Dermis blood vessel endothelial cell (primary cell): ENCODE data around the gene STAG1. TPM values are rescaled to one million over a fixed set of nuclear protein-coding genes. Genes with fewer than 3 reads are reported as not detected.
"Not testable (repeated sequence)": the region's sequence is repeated elsewhere in the genome, so short reads cannot be mapped to it uniquely, and the experiment has no call there.

Source experiments
- DNase-seq: peaks from one replicate; pipeline ENCODE4 v3.0.0; 2010
- total RNA-seq: library from RNA; depleted of rRNA; stranded (reverse); fragments of >200 nt; gene quantifications from 2 replicates; pipeline ENCODE4 v1.2.3, GENCODE V29; 2014

Gene STAG1
- total RNA-seq, 1 donor from 2014 or later = 45.8 TPM

DNA sequence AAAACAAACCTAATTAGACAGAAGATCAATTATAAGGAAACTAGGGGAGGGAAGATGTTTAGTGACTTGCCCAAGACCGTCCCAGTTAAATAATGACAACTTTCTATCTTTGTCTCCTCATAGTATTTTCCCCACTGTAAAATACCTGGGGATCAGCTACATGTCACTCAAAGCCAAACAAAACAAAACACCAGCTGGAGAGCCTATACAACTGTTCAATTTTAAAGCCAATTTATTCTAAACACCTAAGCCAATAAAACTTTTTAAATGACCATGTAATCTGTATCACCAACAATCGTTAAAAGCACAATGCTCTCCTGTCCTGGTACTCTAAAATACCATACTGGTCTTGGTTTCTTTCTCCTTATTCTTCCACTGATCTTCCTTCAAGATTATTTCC, 168.4 kb downstream of the STAG1 start:
- DNase-seq = no peak

DNA sequence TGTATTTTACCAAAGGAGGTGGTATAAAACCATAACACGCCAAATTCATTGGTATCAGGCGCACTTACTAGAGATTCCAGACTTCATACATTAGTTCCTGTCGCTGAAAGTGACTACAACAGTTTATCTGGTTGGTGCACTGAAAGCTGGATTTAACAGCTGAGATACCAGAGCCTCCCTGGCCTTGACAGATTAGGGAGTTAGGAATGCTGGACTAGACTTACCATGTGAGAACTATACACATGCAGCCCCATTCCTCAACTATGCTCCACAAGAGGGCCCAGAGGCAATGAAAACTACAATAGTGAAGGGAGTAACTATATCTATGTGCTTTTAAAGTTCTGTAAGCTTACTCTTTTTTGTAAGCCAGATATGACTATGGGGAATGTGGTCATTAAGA, 174.4 kb downstream of the STAG1 start:
- no peak for DNase-seq

DNA sequence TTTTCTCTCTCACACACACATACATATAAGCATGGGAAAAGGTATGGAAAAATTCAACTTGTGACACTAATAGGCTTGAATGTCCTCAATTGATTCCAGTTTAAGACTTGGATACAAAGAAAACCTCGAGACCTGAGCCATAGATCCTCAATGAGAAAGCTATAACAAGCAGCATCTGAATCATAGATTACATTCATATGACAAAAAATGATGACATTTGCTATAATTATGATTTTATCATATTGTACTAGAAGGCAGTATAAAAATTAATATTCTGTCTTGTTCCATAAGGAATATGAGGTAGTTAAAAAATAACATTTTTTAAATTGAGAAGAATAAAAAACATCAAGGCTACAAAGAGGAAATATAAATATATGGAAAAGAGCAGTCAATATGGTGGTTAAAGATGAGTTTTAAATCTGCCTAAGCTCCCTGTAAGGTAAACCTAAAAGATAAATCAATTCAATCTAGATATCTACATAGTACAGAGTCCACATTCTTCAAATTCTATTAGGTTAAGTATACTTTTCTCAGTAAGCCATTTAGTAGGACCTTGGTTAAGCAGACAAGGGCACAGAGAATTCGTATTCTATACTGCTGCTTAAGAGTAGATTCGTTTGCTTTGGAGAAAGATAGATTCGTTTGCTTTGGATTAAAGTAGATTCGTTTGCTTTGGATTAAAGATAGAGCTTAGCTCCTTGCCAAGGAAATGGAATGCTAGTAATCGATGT, 175.7 kb downstream of the STAG1 start:
- DNase-seq = no peak

DNA sequence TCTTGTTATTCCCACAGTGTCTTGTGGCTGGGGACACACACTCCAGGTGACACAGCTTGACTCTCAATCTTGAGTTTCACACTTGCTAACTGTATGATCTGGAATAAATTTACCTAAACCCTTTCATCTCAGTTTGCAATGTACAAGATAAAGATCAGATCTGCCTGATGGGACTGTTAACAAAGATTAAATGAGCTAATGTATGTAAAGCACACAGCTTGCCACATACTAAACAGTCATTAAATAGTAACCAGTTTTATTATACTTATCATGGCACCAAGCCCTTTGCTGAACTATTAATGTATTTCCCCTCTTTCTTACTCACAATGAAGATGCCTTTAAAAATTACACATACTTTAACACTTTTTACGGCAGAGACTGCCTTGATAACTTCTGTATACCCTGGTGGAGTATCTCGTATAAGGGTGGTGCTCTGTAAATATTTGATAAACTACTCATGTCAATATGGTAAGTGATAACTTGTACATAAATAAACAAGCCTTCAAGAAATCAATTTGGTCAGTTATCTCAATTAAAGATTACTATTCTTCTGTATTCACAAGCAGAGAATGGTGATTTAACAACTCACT, 184.5 kb downstream of the STAG1 start:
- no peak for DNase-seq

DNA sequence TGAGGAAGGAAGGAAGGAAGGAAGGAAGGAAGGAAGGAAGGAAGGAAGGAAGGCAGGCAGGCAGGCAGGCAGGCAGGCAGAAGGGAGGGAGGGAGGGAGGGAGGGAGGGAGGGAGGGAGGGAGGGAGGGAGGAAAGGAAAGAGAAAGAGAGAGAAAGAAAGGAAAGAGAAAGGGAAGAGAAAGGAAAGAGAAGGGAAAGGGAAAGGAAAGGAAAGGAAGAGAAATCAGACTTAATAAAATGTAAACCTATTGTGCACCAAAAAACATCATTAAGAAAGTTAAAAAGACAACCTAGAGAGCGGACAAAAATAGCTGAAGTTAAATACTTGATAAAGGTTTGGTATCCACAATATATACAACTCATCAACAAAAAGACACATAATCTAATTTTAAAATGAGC, 187.2 kb downstream of the STAG1 start:
- DNase-seq = not testable (repeated sequence)

DNA sequence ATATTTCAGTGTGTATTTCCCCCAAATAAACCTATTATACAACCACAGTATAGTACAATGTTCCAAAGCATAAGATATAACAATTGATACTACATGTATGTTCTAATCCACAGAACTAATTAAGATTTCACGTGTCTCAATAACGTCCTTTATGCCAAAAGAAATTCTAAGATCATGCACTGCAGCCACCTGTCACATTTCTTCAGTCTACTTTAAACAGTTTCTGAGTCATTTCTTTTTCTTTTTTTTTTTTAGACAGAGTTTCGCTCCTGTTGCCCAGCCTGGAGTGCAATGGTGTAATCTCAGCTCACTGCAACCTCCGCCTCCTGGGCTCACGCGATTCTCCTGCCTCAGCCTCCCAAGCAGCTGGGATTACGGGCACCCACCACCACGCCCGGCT, 190.2 kb downstream of the STAG1 start:
- DNase-seq = no peak

DNA sequence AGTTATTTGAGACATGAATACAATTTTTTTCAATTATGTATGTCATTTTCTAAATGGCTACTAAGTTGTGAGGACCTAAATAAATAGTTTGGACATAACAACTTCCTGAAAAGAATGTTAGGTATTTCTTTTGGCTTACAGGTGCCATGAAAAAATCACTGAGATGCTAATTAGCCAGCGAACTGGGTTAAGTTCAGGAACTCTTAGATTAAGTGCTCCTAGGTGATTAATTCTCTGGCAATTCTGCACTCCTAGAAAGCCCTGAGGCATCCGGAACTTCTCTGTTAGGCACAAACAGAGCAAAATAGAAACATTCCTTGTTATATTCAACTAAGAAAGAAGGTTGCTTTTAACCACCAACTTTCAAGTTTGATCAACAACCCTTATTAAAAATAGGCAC, 192.3 kb downstream of the STAG1 start:
- DNase-seq = no peak

DNA sequence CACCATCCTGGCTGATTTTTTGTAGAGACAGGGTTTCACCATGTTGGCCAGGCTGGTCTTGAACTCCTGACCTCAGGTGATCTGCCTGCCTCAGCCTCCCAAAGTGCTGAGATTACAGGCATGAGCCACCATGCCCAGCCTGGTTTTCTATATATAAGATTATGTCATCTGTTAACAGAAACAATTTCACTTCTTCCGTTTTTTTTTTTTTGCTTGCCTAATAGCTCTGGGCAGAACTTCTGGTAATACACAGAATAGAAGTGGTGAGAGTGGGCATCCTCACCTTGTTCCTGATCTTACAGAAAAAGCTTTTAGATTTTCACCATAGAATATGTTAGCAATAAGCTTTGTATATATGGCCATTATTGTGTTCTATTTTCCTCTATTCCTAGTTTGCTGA, 202.7 kb downstream of the STAG1 start:
- not testable (repeated sequence) for DNase-seq

DNA sequence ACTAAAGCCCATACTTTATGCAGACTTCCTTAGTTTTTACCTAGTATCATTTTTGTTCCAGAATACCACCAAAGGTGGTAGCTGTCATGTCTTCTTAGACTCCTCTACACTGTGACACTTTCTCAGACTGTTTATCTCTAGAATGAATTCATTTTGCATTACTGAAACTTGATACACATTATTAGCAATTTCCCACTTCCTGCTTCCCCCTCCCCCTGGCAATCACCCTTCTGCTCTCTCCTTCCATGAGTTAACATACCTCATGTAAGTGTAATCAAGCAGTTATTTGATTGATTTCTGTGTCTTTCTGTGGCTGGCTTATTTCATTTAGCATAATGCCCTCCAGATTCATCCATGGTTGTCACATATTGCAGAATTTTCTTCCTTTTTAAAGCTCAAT, 204.9 kb downstream of the STAG1 start:
- DNase-seq = peak; percentile 24

DNA sequence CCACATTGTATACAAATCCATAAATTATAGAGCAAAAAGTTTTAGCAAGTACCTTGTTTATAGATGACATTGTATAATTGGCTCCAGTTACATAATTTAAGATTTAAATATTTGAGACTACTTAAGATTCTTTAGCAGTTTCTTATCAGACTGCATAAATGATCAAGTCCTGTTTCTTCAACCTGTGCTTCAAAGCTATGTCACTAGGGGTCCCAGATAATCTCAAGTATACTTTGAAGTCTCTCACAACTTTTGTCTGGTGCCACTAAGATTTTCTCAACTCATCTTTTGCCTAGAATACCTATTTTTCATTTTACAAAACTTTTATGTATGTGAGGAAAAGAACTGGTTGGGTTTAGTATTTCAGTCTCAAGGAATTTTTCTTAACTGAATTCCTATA, 205.5 kb downstream of the STAG1 start:
- DNase-seq = peak; percentile 48

DNA sequence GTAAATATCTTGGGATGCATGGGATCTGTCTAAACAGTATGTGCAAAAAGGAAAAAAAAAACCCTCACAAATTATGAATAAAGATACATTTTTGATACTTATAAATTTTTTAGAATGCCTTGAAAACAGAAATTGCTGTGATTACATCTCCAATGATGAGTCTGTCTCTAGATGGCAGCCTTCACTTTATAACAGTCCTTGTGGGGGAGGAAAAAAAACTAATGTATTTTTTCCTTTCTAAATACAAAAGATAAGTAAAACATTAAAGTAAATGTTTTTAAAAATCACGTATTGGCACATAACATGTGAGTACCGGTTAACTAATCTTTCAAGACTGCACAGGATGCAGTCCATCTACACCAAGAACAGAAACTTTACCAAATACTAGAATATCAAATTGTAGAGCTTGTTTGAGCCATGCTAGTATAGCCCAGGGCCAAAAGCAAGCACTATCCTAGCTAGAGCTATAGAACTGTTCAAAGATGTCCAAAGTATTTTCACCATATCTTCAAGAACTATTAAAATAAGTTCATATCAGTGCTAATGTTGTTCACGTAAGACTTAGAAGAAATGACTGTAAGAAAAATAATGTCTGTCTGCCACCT, 206.4 kb downstream of the STAG1 start:
- peak; percentile 42 for DNase-seq

DNA sequence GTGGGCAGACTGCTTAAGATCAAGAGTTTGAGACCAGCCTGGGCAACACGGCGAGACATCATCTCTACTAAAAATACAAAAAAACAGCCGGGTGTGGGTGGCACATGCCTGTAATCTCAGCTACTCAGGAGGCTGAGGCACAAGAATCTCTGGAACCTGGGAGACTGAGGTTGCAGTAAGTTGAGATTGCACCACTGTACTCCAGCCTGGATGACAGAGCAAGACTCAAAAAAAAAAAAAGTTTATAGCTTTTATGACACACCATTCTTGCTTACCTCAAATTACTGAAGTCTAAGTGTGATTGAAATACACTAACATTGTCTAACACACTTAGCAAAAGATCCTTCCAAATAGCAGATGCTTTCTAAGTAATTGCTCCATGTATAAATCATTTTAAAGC, 207.6 kb downstream of the STAG1 start:
- DNase-seq = no peak

DNA sequence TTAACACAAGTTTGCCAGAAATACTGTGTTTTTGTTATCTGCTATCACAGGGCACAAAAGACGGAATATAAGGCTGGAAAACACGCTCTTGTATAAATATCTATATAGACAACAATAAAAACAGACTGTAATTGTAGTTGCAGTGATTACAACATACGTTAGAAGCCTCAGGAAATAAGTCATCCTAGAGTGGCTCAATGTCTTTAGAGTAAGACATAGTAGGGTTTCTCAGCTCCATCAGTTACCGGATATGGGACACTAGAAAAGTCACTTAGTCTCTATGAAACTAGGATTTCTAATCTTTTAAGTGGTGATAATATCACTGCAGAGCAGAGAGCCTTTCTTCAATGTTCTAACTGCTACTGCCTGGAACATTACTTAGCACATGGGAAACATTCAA, 208.8 kb downstream of the STAG1 start:
- DNase-seq = peak; percentile 62

DNA sequence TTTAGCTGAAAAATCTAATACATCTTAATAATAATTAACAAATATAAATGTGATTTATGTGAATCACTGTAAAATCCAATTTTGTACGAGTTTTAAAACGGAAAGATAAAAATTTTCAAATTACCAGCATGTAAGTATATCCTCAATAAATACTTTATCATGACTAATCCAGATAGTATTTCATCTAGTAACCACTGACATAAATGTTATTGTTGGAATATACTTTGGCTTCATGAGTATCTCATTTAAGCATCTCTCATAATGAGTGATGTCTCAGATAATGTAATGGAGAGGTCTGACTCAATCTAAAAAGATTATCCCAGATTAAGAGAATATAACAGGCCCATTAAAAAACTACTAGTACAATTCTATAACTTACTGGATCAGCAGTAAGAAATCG, 216.3 kb downstream of the STAG1 start:
- no peak for DNase-seq

DNA sequence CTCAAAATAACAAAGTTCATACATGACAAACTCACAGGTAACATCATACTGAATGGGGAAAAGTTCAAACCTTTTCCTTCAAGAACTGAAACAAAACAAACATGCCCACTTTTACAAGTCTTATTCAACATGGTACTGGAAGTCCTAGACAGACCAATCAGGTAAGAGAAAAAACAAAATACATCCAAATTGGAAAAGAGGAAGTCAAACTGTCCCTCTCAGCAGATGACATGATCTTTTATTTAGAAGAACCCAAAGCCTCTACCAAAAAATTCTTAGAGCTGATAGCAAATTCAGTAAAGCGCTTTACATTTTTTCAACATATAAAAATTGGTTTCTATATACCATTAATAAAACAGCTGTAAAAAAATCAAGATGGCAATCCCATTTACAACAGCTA, 219.4 kb downstream of the STAG1 start:
- DNase-seq = no peak

DNA sequence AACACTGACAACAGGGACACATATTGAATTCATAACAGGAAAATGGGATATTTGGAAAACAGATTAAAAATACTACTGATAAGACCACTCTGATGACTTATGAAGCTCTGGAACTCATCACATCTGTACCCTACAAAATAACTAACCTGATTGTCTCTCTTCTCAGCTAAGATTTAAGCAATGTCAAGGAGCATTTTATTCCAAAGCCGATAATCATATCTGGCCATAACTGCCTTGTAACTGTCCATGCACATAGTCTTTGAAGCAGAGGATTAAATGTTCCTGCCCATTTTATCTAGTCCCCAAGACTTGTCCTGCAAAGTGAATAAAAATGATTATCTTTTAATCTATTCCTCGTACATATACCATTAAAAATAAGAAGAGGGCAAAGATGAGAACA, 234.1 kb downstream of the STAG1 start:
- DNase-seq = no peak

DNA sequence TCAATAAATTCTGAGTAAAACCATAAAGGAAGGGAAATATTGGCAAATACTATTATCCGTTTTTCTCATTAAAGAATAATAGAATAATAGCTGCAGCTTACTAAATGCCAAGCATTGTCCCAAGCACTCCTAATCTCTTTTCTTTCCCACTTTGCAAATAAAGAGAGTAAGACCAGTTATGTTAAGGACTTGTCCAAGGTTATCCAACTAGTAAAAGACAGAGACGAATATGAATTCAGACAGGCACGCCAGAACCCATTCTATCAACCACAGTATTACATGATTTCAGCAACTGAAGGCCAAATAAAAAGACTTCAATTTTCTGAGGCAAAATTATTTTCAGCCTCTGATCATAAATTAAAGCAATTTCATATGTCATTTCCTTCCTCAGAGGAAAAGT, 235.5 kb downstream of the STAG1 start:
- DNase-seq = peak; percentile 5

DNA sequence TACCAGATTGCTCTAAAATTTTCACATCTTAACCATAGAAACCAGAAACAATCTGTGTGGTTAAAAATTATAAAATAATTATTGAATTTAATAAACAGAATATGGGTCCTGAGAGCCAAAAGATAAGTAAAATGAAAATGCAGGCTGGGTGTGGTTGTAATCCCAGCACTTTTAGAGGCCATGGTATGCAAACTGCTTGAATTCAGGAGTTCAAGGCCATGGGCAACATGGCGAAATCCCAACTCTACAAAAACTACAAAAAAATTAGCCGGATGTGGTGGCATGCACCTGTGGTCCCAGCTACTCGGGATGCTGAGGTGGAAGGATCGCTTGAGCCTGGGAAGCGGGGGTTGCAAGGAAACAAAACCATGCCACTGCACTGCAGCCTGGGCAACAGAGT, 236.1 kb downstream of the STAG1 start:
- no peak for DNase-seq

DNA sequence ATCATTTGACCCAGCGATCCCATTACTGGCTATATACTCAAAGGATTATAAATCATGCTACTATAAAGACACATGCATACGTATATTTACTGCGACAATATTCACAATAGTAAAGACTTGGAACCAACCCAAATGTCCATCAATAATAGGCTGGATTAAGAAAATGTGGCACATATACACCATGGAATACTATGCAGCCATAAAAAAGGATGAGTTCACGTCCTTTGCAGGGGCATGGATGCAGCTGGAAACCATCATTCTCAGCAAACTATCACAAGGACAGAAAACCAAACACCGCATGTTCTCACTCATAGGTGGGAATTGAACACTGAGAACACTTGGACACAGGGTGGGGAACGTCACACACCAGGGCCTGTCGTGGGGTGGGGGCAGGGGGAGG, 237.6 kb downstream of the STAG1 start:
- DNase-seq = not testable (repeated sequence)

DNA sequence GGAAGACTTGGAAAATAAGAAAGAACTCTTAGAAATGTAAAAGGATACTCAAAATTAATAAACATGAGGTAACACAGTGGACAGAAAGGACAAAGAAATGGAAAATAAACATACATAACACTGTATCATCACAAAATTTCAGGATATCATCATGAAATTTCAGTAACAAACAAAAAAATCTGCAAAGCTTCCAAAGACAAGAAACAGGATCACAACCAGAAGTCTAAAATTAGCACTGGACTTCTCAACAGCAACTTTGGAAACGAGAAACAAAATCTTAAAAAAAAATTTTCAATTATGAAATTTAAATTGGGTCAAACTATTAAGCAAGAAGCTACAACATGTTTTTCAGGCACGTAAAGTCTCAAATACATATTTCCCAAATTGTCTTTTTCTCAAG, 238.8 kb downstream of the STAG1 start:
- DNase-seq = no peak

DNA sequence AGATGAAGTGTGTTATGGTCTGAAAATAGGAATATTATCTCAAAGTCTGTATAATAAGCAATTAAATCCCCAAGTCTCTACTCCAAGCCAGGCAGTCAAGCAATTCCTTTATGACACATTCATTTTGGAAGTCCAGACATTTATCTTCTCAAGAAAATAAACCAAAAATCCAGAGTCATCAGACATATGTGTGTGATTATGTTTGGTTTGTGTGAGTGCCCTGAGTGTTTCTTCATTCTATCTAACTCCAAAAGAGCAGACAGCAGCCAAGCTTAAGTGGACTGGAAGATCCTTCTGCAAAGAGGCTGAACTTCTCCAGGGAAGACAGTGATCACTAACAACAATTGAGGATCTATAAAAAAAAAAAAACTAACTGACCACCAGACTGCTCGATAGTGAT, 239.8 kb downstream of the STAG1 start:
- no peak for DNase-seq

DNA sequence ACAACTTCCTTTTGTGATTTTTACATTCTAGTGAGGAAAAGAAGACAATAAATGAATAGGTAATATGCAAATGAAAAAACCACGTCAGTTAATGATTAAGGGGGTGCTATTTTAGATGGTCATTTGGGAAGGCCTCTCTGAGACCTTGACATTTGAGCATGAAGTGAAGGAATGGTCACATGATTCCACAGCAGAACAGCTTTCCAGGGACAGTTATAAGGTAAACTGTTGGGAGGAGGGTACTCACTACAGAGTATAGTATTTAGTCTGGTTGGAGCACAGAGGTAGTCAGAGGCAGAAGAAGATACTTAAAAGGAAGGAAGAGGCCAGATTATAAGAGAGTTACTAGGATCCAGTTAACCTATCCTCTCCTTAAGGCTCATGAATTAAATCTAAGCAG, 246.5 kb downstream of the STAG1 start:
- DNase-seq = no peak

DNA sequence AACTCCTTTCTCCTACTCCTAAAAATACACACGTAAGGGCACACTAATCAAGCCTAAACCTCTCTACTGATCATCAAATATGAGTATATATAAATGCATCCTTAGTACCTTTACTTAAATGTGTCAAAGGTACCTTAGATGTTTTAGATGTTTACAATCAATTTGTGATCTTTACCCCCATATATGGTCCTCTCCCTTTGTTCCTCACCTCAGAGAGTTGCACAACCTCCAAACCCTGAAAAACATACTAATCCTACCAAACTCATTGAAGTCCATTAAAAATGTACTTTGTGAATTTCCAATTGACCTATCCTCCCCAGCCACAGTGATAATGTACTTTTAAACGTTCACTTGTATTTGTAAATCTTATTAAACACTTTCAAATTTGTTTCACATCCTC, 249.1 kb downstream of the STAG1 start:
- no peak for DNase-seq

DNA sequence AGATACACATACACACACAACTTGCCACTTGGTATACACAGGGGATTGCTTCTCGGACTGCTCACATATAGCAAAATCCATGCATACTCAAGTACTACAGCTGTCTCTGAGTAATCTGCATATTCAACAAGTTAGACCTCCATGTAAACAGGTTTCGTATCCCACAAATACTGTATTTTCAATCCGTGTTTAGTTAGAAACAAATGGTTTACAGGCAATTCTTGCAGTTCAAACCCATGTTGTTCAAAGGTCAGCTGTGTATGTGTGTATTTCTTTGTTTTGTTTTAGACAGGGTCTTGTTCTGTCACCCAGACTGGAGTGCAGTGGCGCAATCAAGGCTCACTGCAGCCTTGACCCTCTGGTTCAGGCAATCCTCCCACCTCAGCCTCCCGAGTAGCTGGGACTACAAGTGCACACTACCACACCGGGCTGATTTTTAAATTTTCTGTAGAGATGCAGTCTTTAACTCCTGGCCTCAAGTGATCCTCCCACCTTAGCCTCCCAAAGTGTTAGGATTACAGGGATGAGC, 253.2 kb downstream of the STAG1 start:
- no peak for DNase-seq
